Measurements from ENCODE around the gene THSD7B. TPM values are rescaled to one million over a fixed set of nuclear protein-coding genes. Genes with fewer than 3 reads are reported as not detected.

Gene THSD7B
- total and polyA plus RNA-seq, 10 of the 15 experiments (the other 5 are each of a cell fraction or from before 2014, with no cell fraction given), result 0.03 to 0.56 (median 0.28) TPM

DNA sequence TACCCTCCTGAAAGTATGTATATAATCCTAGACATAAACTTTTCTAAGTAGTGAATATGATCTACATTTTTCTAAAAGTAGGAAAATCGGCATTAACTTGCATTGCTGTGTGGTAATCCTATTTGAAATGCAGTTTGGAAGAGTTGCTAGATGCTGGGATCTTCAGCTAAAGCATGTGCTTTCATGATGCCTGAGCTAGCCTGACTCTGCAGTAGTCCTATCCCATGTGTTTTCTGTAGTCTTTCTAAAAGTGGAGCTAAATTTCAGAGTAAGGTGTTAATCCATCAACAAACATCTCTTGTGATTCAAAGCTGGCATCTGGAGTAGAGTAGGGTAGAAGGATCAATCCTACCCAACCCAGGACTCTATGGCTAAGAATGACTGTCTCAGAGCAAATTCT lies 229.4 kb downstream of the THSD7B start (continued):
- TF ChIP-seq, protein P1, sequence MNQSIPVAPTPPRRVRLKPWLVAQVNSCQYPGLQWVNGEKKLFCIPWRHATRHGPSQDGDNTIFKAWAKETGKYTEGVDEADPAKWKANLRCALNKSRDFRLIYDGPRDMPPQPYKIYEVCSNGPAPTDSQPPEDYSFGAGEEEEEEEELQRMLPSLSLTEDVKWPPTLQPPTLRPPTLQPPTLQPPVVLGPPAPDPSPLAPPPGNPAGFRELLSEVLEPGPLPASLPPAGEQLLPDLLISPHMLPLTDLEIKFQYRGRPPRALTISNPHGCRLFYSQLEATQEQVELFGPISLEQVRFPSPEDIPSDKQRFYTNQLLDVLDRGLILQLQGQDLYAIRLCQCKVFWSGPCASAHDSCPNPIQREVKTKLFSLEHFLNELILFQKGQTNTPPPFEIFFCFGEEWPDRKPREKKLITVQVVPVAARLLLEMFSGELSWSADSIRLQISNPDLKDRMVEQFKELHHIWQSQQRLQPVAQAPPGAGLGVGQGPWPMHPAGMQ (IDR thresholded peaks at IDR 0.05; ENCODE audit: borderline replicate concordance), result no peak
- no peak for TF ChIP-seq BHLHE40 (IDR thresholded peaks at IDR 0.05; ENCODE audit: borderline replicate concordance in 1 of 2, low read depth in 2 of 2, low read length in 1 of 2)

DNA sequence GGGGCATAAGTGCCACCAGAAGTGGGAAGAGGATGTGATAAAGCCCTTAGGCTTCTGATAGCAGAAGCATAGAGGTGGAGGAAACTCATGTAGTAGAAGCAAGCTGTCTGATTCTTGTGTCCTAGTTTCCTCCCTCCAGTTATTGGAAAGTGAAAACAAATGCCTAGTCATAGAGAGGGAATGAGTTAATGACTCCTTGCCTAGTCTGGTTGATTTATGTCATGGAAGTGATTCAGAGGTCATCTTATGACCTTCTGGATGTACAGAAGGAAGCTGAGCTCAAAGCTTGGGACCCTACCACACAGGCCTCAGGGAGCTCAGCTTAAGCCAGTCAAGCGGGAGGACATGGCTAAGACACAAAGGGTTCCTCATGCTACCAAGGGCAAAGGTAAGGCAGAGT lies 232.2 kb downstream of the THSD7B start:
- no peak overlapping the region for H3K4me3 ChIP-seq
- no peaks in the 10 kb centered on the region for H3K4me1 ChIP-seq (ENCODE audit: control insufficient read depth, insufficient read depth, low read length)
- intact Hi-C loops (cut with micrococcal nuclease; ENCODE audit: unreplicated experiment) (no loop called here), in situ Hi-C loops (cut with MboI) (no loop called here)
- no peaks in the 10 kb centered on the region; a peak in 1 of 4 replicates for H3K27me3 ChIP-seq (replicated peaks in 1 of 2; ENCODE audit: control insufficient read depth in 2 of 2, insufficient read depth in 2 of 2, low read length in 1 of 2)
- no peak overlapping the region for H3K4me2 ChIP-seq (ENCODE audit: control insufficient read depth, insufficient read depth)
- ChIA-PET CTCF (no interaction called here), SMC1A (ENCODE audit: uncharacterized antibody, unreplicated experiment) (no interaction called here), POLR2A (no interaction called here), RAD21 (ENCODE audit: unreplicated experiment) (no interaction called here)
- H3K27ac ChIP-seq (ENCODE audit: control insufficient read depth, insufficient read depth), result no peak overlapping the region
- H3K36me3 ChIP-seq (ENCODE audit: control insufficient read depth in 2 of 2, insufficient read depth in 2 of 2, low read length in 1 of 2), result no peaks in the 10 kb centered on the region
- no peaks in the 10 kb centered on the region for H3K79me2 ChIP-seq (ENCODE audit: control insufficient read depth, insufficient read depth, low read length)
- no peak overlapping the region for H3K9ac ChIP-seq (ENCODE audit: control insufficient read depth, insufficient read depth, low read length)
- TF ChIP-seq, protein P2, sequence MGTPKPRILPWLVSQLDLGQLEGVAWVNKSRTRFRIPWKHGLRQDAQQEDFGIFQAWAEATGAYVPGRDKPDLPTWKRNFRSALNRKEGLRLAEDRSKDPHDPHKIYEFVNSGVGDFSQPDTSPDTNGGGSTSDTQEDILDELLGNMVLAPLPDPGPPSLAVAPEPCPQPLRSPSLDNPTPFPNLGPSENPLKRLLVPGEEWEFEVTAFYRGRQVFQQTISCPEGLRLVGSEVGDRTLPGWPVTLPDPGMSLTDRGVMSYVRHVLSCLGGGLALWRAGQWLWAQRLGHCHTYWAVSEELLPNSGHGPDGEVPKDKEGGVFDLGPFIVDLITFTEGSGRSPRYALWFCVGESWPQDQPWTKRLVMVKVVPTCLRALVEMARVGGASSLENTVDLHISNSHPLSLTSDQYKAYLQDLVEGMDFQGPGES (IDR thresholded peaks at IDR 0.05), result no peak
- TF ChIP-seq RELA (IDR thresholded peaks at IDR 0.05; ENCODE audit: borderline replicate concordance, partially characterized antibody), result no peak
- ATAC-seq (no peak), FAIRE-seq (no peak), DNase-seq (ENCODE audit: low read depth, low spot score) (no peak)
- WGBS (ENCODE audit: insufficient coverage, insufficient replicate concordance, low lambda C conversion rate, missing lambda C conversion rate), result 33% methylated on average over 1 of the region's 1 CpG
- H4K20me1 ChIP-seq (ENCODE audit: control insufficient read depth, insufficient read depth), result no peaks in the 10 kb centered on the region
- H3K9me3 ChIP-seq (replicated peaks; ENCODE audit: control insufficient read depth, insufficient read depth, low read length), result no peaks in the 10 kb centered on the region
- H2AFZ ChIP-seq (ENCODE audit: control insufficient read depth, low read depth, low read length), result no peak overlapping the region
- BruUV-seq (replicated peaks), result no TSS peak
